Smooth muscle cell (in vitro differentiated cells): ENCODE results near the gene ROBO2. TPM values are rescaled to one million over a fixed set of nuclear protein-coding genes. Genes with fewer than 3 reads are reported as not detected.

Source experiments
- DNase-seq: peaks from one replicate; lab custom pipeline; 2025; ENCODE audit not compliant: unreplicated experiment; lab: John Stamatoyannopoulos, UW
- H2AFZ ChIP-seq: fragments of 200-600 bp; sonication (generic); 2 replicates; pipeline ENCODE4 v1.6.0; 2016; ENCODE audit warnings: antibody characterized with exemption, low read depth, mild to moderate bottlenecking
- H3F3A ChIP-seq: fragments of 200-600 bp; sonication (generic); 2 replicates; pipeline ENCODE4 v1.6.0; 2017; ENCODE audit warnings: antibody characterized with exemption, low read depth
- H3K27ac ChIP-seq: fragments of 200-600 bp; sonication (generic); 2 replicates; pipeline ENCODE4 v1.5.1; 2016; ENCODE audit warnings: low read depth, mild to moderate bottlenecking
- H3K27me3 ChIP-seq: fragments of 200-600 bp; sonication (generic); 2 replicates; pipeline ENCODE4 v1.6.1; 2016; ENCODE audit warnings: low read depth, mild to moderate bottlenecking
- H3K36me3 ChIP-seq: fragments of 200-600 bp; sonication (generic); 2 replicates; pipeline ENCODE4 v1.5.1; 2016; ENCODE audit warnings: low read depth
- H3K4me1 ChIP-seq: fragments of 200-600 bp; sonication (generic); 2 replicates; pipeline ENCODE4 v1.5.1; 2016; ENCODE audit warnings: low read depth
- H3K4me2 ChIP-seq: fragments of 200-600 bp; sonication (generic); 2 replicates; pipeline ENCODE4 v1.6.0; 2016; ENCODE audit warnings: mild to moderate bottlenecking
- H3K4me3 ChIP-seq: fragments of 200-600 bp; sonication (generic); 2 replicates; pipeline ENCODE4 v1.5.1; 2016; ENCODE audit warnings: mild to moderate bottlenecking
- H3K79me2 ChIP-seq: fragments of 200-600 bp; sonication (generic); 2 replicates; pipeline ENCODE4 v1.6.0; 2016; ENCODE audit warnings: low read depth, mild to moderate bottlenecking
- H3K9ac ChIP-seq: fragments of 200-600 bp; sonication (generic); 2 replicates; pipeline ENCODE4 v1.6.0; 2016; ENCODE audit warnings: low read depth
- H3K9me3 ChIP-seq: fragments of 200-600 bp; sonication (generic); replicated peaks from 2 replicates; pipeline ENCODE4 v1.5.1; 2016; ENCODE audit warnings: low read depth
- H4K20me1 ChIP-seq: fragments of 200-600 bp; sonication (generic); 2 replicates; pipeline ENCODE4 v1.6.0; 2016; ENCODE audit warnings: low read depth
- CTCF ChIP-seq: fragments of 200-600 bp; sonication (generic); IDR thresholded peaks from 2 replicates; pipeline ENCODE4 v1.5.1; 2017; ENCODE audit warnings: borderline replicate concordance, mild to moderate bottlenecking, antibody characterized with exemption; ENCODE audit not compliant: insufficient read depth, poor library complexity, severe bottlenecking
- WGBS: methylation state at CpG from one replicate; pipeline ENCODE4 v1.1.7; 2016; ENCODE audit warnings: low lambda C conversion rate; 5-methylcytosine and 5-hydroxymethylcytosine counted together
- polyA plus RNA-seq: library from polyadenylated mRNA; unstranded; fragments of >200 nt; fragmentation: Nextera tagmentation; extraction: Ambion mirVana; gene quantifications from 2 replicates; pipeline ENCODE4 v1.2.1, GENCODE V29; 2016
- total RNA-seq: library from RNA; depleted of rRNA; stranded (reverse); fragments of >200 nt; gene quantifications from 2 replicates; pipeline ENCODE4 v1.2.3, GENCODE V29; 2014

The ROBO2 gene
- total and polyA plus RNA-seq, 2 experiments from 2014 or later = 23.9 to 54.4 TPM

- TF ChIP-seq CTCF = no peak
- DNase-seq = no peak
- Histone ChIP-seq H3K79me2 (no peaks in the 10 kb centered on the region), H3K9me3 (no peaks in the 10 kb centered on the region), H3K4me2 (no peak overlapping the region), H3K36me3 (no peaks in the 10 kb centered on the region), H3K4me3 (no peak overlapping the region), H3K4me1 (no peaks in the 10 kb centered on the region), H3K27me3 (no peaks in the 10 kb centered on the region), H2AFZ (no peak overlapping the region), H3K9ac (no peak overlapping the region), H4K20me1 (peaks cover 5% of the 10 kb centered on the region), H3F3A (no peaks in the 10 kb centered on the region), H3K27ac (no peak overlapping the region)
- WGBS = 87% methylated on average over 5 of the region's 5 CpGs
Observed at GRCh38 chr3:77158730-77159581, 119.1 kb downstream of the ROBO2 start.

GRCh38 chr3:77160931-77161497 is 121.1 kb downstream of the ROBO2 start:
- peaks cover 5% of the 10 kb centered on the region for H4K20me1 ChIP-seq
- H3K4me1 ChIP-seq = peaks cover 4% of the 10 kb centered on the region
- H3K4me3 ChIP-seq = no peak overlapping the region
- H3K4me2 ChIP-seq = no peak overlapping the region
- no peaks in the 10 kb centered on the region for H3K9me3 ChIP-seq
- H3K27ac ChIP-seq = no peak overlapping the region
- TF ChIP-seq CTCF = no peak
- WGBS = 96% methylated on average over 2 of the region's 2 CpGs
- peaks cover 3% of the 10 kb centered on the region for H3K79me2 ChIP-seq
- H3K27me3 ChIP-seq = no peaks in the 10 kb centered on the region
- no peaks in the 10 kb centered on the region for H3F3A ChIP-seq
- no peak overlapping the region for H2AFZ ChIP-seq
- no peak overlapping the region for H3K9ac ChIP-seq
- H3K36me3 ChIP-seq = no peaks in the 10 kb centered on the region
- DNase-seq = no peak

GRCh38 chr3:77169823-77170222 is 129.9 kb downstream of the ROBO2 start:
- Histone ChIP-seq H3K4me3 (no peak overlapping the region), H3K27ac (no peak overlapping the region), H3K79me2 (peaks cover 3% of the 10 kb centered on the region), H3K4me1 (peaks cover 4% of the 10 kb centered on the region), H4K20me1 (peaks cover 4% of the 10 kb centered on the region), H2AFZ (no peak overlapping the region), H3F3A (no peaks in the 10 kb centered on the region), H3K9me3 (no peaks in the 10 kb centered on the region), H3K36me3 (no peaks in the 10 kb centered on the region), H3K27me3 (no peaks in the 10 kb centered on the region), H3K4me2 (no peak overlapping the region), H3K9ac (no peak overlapping the region)
- DNase-seq = no peak
- TF ChIP-seq CTCF = no peak
- 96% methylated on average over 4 of the region's 4 CpGs for WGBS
